Epithelial cell of proximal tubule (primary cell): ENCODE data around the gene GBP7. TPM values are rescaled to one million over a fixed set of nuclear protein-coding genes. Genes with fewer than 3 reads are reported as not detected.

ENCODE experiments used
- DNase-seq: peaks from one replicate; pipeline ENCODE4 v3.0.0-alpha.2; 2011; ENCODE audit warnings: low read depth
- H3K4me3 ChIP-seq: 2 replicates; pipeline ENCODE4 v1.5.1; 2011; ENCODE audit warnings: low read depth, mild to moderate bottlenecking, low read length
- CTCF ChIP-seq: conservative IDR thresholded peaks from 2 replicates; pipeline ENCODE4 v1.5.1; 2012; ENCODE audit warnings: low read depth, mild to moderate bottlenecking, low read length
- total RNA-seq: library from RNA; depleted of rRNA; stranded (reverse); fragments of >200 nt; gene quantifications from 2 replicates; pipeline ENCODE4 v1.2.3, GENCODE V29; 2015

Gene GBP7
- total RNA-seq, 1 donor from 2014 or later: not detected

DNA sequence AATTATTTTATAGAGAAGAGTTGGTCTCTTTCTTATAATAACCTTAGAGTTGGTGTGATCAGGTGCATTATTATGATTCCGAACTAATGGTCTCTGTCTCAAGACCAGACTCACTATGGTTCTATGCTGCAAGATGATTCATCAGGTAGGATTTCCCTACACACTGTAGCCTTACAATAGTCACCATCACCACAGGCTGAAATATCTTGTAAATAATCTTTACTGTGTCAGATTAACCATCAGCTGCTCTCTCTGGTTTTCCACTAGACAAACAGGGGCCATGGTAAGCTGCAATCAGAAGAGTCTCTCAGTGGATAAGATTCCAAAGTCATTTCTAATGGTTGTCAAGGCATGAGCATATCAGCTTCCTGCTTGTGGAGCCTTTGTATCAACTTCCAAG is 27.4 kb upstream of the GBP7 start:
- no peak for TF ChIP-seq CTCF
- no peak overlapping the region for H3K4me3 ChIP-seq
- no peak for DNase-seq

DNA sequence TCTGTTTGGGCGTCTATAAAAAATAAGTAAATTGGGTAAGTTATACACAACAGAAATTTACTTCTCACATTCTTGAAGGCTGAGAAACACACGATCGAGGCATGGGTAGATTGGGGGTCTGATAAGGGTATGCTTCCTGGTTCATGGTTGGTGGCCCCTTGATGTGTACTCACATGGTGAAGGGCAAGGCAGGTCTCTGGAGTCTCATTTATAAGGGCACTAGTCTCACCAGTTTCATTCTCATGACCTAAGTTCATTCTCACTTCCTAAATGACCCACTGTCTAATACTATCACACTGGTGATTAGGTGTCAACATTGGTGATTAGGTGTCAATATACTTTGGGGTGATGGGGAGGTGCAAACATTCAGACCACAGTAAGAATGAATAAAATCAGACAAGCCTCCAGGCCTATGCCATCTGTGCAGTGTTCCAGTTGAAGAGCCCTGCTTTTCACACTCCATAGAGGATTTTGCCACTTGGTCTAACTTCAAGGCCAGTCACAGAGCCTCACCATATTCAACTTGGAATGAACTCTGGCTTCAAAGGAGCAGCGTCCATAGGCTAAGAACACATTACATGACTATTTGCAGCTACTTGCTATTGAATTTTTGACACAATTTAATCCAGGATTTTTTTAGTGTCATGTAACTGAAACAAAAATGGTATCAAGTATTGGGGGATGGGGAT is 25.4 kb upstream of the GBP7 start:
- no peak for TF ChIP-seq CTCF
- no peak overlapping the region for H3K4me3 ChIP-seq
- no peak for DNase-seq

- no peak for DNase-seq
- no peak overlapping the region for H3K4me3 ChIP-seq
- TF ChIP-seq CTCF: no peak
Observed at GRCh38 chr1:89200663-89201062, 24.9 kb upstream of the GBP7 start.

GRCh38 chr1:89199525-89200031 is 23.8 kb upstream of the GBP7 start:
- H3K4me3 ChIP-seq: no peak overlapping the region
- no peak for TF ChIP-seq CTCF
- DNase-seq: no peak

GRCh38 chr1:89198491-89199072 is 22.8 kb upstream of the GBP7 start, which contains the start of gene GBP4:
Gene GBP4, minus strand, starts transcription at chr1:89198942. Its CDS starts 108 bp downstream, at chr1:89198834.
- no peak for TF ChIP-seq CTCF
- peak within 1 kb of the TSS; percentile 38 for H3K4me3 ChIP-seq
- DNase-seq: no peak

- H3K4me3 ChIP-seq: peak overlapping the region; percentile 38
- no peak for DNase-seq
- TF ChIP-seq CTCF: no peak
Observed at GRCh38 chr1:89198081-89198480, 22.3 kb upstream of the GBP7 start.
